ENCODE results near the gene CYP4B1. TPM values are rescaled to one million over a fixed set of nuclear protein-coding genes. Genes with fewer than 3 reads are reported as not detected.

The CYP4B1 gene
- not detected in 2 replicates for total RNA-seq

DNA sequence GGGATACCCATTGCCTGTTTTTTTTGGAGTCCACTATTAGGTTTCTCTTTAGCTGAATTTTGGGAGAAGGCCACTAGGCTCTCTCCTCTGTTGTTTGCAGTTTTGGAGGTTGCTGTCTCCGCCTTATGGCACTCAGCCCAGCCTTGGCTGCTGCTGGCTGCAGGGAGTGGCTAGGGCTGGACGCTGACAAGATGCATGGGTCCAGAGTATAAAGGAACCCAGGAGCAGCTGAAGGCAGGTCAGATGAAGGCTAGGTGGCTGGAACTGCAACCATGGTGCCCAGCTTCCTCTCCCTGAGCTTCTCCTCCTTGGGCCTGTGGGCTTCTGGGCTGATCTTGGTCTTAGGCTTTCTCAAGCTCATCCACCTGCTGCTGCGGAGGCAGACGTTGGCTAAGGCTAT is at the start of gene CYP4B1:
Gene CYP4B1, plus strand, starts transcription at position 237 of the 400 bp plus-strand sequence. Its CDS starts 36 bp downstream, at position 273.

Other genes with a start within 250 kb of the CYP4B1 start
- not detected in 2 replicates for gene KNCN, start 247.4 kb upstream of the CYP4B1 start, total RNA-seq
- gene MKNK1, start 194.8 kb upstream of the CYP4B1 start, total RNA-seq = 15.1 and 21.5 TPM in 2 replicates
- 9.0 and 11.3 TPM in 2 replicates for gene MOB3C, start 182.2 kb upstream of the CYP4B1 start, total RNA-seq
- 44.4 and 48.8 TPM in 2 replicates for gene ATPAF1, start 130.7 kb upstream of the CYP4B1 start, total RNA-seq
- not detected in 2 replicates for gene TEX38, start 127.2 kb upstream of the CYP4B1 start, total RNA-seq
- 22.3 and 27.5 TPM in 2 replicates for gene EFCAB14, start 79.9 kb upstream of the CYP4B1 start, total RNA-seq
- not detected in 2 replicates for gene CYP4A11, start 142.4 kb downstream of the CYP4B1 start, total RNA-seq
- not detected in 2 replicates for gene CYP4X1, start 224.6 kb downstream of the CYP4B1 start, total RNA-seq